ENCODE data around the gene LINC01488. TPM values are rescaled to one million over a fixed set of nuclear protein-coding genes. Genes with fewer than 3 reads are reported as not detected.

Gene LINC01488
- total and polyA plus RNA-seq, 2 experiments from 2014 or later: not detected

GRCh38 chr11:69512790-69513189 lies 31.3 kb downstream of the LINC01488 start (continued):
- TF ChIP-seq ZNF462 (CRISPR knock-in tag; IDR thresholded peaks at IDR 0.05) (no peak), ZNF331 (CRISPR knock-in tag; IDR thresholded peaks at IDR 0.05; ENCODE audit: low read depth) (no peak), REST (IDR thresholded peaks at IDR 0.05; ENCODE audit: unreplicated experiment) (no peak), JUNB (IDR thresholded peaks at IDR 0.05; ENCODE audit: unreplicated experiment) (no peak), NANOG (IDR thresholded peaks at IDR 0.05; ENCODE audit: borderline replicate concordance) (no peak), CTCF (conservative IDR thresholded peaks at IDR 0.05; ENCODE audit: low read depth in 2 of 2) (no peak)
